K562 (cell line): ENCODE data around the gene PLA2G3. TPM values are rescaled to one million over a fixed set of nuclear protein-coding genes. Genes with fewer than 3 reads are reported as not detected.

Experiments
- ATAC-seq: fragments of 200-7000 bp; cut with Tn5 transposase; 3 replicates; pipeline ENCODE4 v1.9.1; 2020; ENCODE audit warnings: moderate library complexity
- BruUV-seq: library from RNA; stranded (reverse); fragments of 400-500 nt; replicated peaks from 2 replicates; lab custom pipeline; 2021; lab: Mats Ljungman, UMichigan
- CTCF ChIA-PET: fragments of 300-600 bp; formaldehyde crosslinking; extraction: SDS; loops from one replicate; lab custom pipeline; 2021; ENCODE audit warnings: low intra/inter-chr PET ratio; lab: Yijun Ruan, JAX
- POLR2A ChIA-PET: fragments of 300-600, 350-650 bp; sonication (Branson Sonifier 250); formaldehyde crosslinking; extraction: SDS; loops from one replicate; lab custom pipeline; 2021; ENCODE audit warnings: antibody characterized with exemption, inconsistent platforms; lab: Yijun Ruan, JAX
- DNase-seq, 4 experiments: peaks; one replicate each; pipeline versions ENCODE4 v3.0.0 to v3.0.0-alpha.2; 2011 to 2018; ENCODE audit warnings: low spot score in 3 of 4, mixed read lengths in 3 of 4; ENCODE audit errors: extremely low read depth in 1 of 4
- FAIRE-seq: peaks from 2 replicates; lab custom pipeline; 2011; peaks lifted over from hg19 to GRCh38; lab: Jason Lieb, UNC
- H2AFZ ChIP-seq: 2 replicates; pipeline ENCODE4 v1.6.0; 2011; ENCODE audit warnings: low read depth, low read length, control low read depth, inconsistent platforms
- H3K27ac ChIP-seq: fragments of 200-600 bp; 3 replicates; pipeline ENCODE4 v1.8.0; 2011; ENCODE audit warnings: low read depth, mild to moderate bottlenecking, control low read depth, inconsistent platforms, low read length, moderate library complexity, mixed read lengths; ENCODE audit errors: extremely low read depth
- H3K27me3 ChIP-seq, 2 experiments: fragments of 300-600 bp in 1 of 2; 2 replicates in 1 of 2; 3 replicates in 1 of 2; pipeline versions ENCODE4 v1.6.0 to v1.8.0; 2011; ENCODE audit warnings: inconsistent platforms in 2 of 2, low read length in 2 of 2, mild to moderate bottlenecking in 1 of 2, mixed read lengths in 1 of 2, moderate library complexity in 1 of 2; ENCODE audit not compliant: control insufficient read depth in 2 of 2, insufficient read depth in 2 of 2
- H3K36me3 ChIP-seq: fragments of 300-600 bp; 3 replicates; pipeline ENCODE4 v1.8.0; 2011; ENCODE audit warnings: mild to moderate bottlenecking, low read length, inconsistent platforms; ENCODE audit not compliant: control insufficient read depth, insufficient read depth
- H3K4me1 ChIP-seq, 2 experiments: fragments of 200-600 bp in 1 of 2; replicated peaks in 1 of 2; 2 replicates in 1 of 2; 3 replicates in 1 of 2; pipeline versions ENCODE4 v1.5.1 to v1.8.0; 2011; ENCODE audit warnings: inconsistent platforms in 2 of 2, low read length in 2 of 2, mild to moderate bottlenecking in 1 of 2, mixed read lengths in 1 of 2, moderate library complexity in 1 of 2; ENCODE audit not compliant: control insufficient read depth in 2 of 2, insufficient read depth in 2 of 2
- H3K4me2 ChIP-seq: 2 replicates; pipeline ENCODE4 v1.6.1; 2011; ENCODE audit warnings: low read length, control low read depth, inconsistent platforms, mixed read lengths; ENCODE audit not compliant: insufficient read depth
- H3K4me3 ChIP-seq: fragments of 200-600 bp; sonication (generic), shearing (Covaris generic); 2 replicates; pipeline ENCODE4 v1.5.1; 2016; ENCODE audit warnings: control low read depth, inconsistent platforms
- H3K79me2 ChIP-seq: fragments of 200-600 bp; 3 replicates; pipeline ENCODE4 v1.8.0; 2011; ENCODE audit warnings: low read length, inconsistent platforms; ENCODE audit not compliant: control insufficient read depth, insufficient read depth
- H3K9ac ChIP-seq, 2 experiments: 2 replicates each; pipeline versions ENCODE4 v1.6.0 to v1.6.1; 2011; ENCODE audit warnings: low read depth in 2 of 2, low read length in 2 of 2, control low read depth in 1 of 2, inconsistent platforms in 1 of 2, mild to moderate bottlenecking in 1 of 2, mixed read lengths in 1 of 2; ENCODE audit not compliant: insufficient read depth in 1 of 2
- H3K9me1 ChIP-seq: one replicate; pipeline ENCODE4 v1.6.0; 2011; ENCODE audit warnings: inconsistent platforms, mild to moderate bottlenecking, low read length, moderate library complexity; ENCODE audit not compliant: control insufficient read depth, insufficient read depth
- H3K9me3 ChIP-seq: replicated peaks from 2 replicates; pipeline ENCODE4 v1.5.1; 2011; ENCODE audit warnings: low read depth, low read length, inconsistent platforms; ENCODE audit not compliant: control insufficient read depth, insufficient read depth
- H4K20me1 ChIP-seq: replicated peaks from 2 replicates; pipeline ENCODE4 v1.6.1; 2011; ENCODE audit warnings: low read length, inconsistent platforms, mixed read lengths; ENCODE audit not compliant: control insufficient read depth, insufficient read depth
- CC2D1A ChIP-seq: fragments of 450-650 bp; IDR thresholded peaks from 2 replicates; pipeline ENCODE4 v1.6.1; 2017; ENCODE audit warnings: mild to moderate bottlenecking
- KAT8 ChIP-seq: fragments of 450-650 bp; IDR thresholded peaks from 2 replicates; pipeline ENCODE4 v1.6.1; 2016; ENCODE audit warnings: low read depth, mild to moderate bottlenecking
- KLF16 ChIP-seq: IDR thresholded peaks from 2 replicates; pipeline ENCODE4 v1.6.1; 2016; ENCODE audit warnings: antibody characterized with exemption
- MXI1 ChIP-seq: IDR thresholded peaks from 2 replicates; pipeline ENCODE4 v1.6.1; 2011; ENCODE audit warnings: low read depth, mild to moderate bottlenecking, improper control_type of control experiment, low read length
- NCOA2 ChIP-seq, 2 experiments: fragments of 450-650 bp; IDR thresholded peaks; 2 replicates each; pipeline ENCODE4 v1.6.1; 2018; ENCODE audit warnings: mild to moderate bottlenecking in 2 of 2, moderate library complexity in 1 of 2; ENCODE audit not compliant: partially characterized antibody in 2 of 2
- RAD21 ChIP-seq, 2 experiments: fragments of 250-450 bp in 1 of 2; fragments of 450-650 bp in 1 of 2; sonication (Bioruptor Pico) in 1 of 2; formaldehyde crosslinking in 1 of 2; IDR thresholded peaks in 1 of 2; conservative IDR thresholded peaks in 1 of 2; 2 replicates each; pipeline versions ENCODE4 v1.4.0 to v1.8.0; 2020 to 2022; ENCODE audit warnings: mild to moderate bottlenecking in 2 of 2, moderate library complexity in 1 of 2
- THRAP3 ChIP-seq: fragments of 450-650 bp; IDR thresholded peaks from 2 replicates; pipeline ENCODE4 v1.6.1; 2016; ENCODE audit warnings: mild to moderate bottlenecking, inconsistent platforms, borderline replicate concordance
- XRCC5 ChIP-seq: fragments of 200-400 bp; formaldehyde crosslinking; IDR thresholded peaks from 2 replicates; pipeline ENCODE4 v1.6.1; 2017; ENCODE audit warnings: low read depth, mild to moderate bottlenecking, low read length
- ZBTB7A ChIP-seq: IDR thresholded peaks from 2 replicates; pipeline ENCODE4 v1.6.1; 2011; ENCODE audit warnings: low read depth, mild to moderate bottlenecking, low read length, moderate library complexity, borderline replicate concordance; ENCODE audit not compliant: control insufficient read depth
- ZNF165 ChIP-seq: fragments of 250-450 bp; sonication (Bioruptor Pico); IDR thresholded peaks from 2 replicates; pipeline ENCODE4 v1.4.0; 2020; ENCODE audit warnings: borderline replicate concordance
- WGBS: fragments of 100-300 bp; shearing (Covaris generic); methylation state at CpG from one replicate; pipeline ENCODE4 v1.1.6; 2016; ENCODE audit warnings: low coverage, mixed read lengths; ENCODE audit not compliant: insufficient coverage; ENCODE audit errors: missing lambda C conversion rate; 5-methylcytosine and 5-hydroxymethylcytosine counted together
- in situ Hi-C: fragments of 300-500 bp; cut with MboI; formaldehyde crosslinking; loops from 4 replicates; pipeline ENCODE4 v1.15.0; 2018; ENCODE audit warnings: inconsistent platforms, mixed read lengths
- intact Hi-C: fragments of 100-400 bp; cut with micrococcal nuclease; formaldehyde crosslinking; loops from 2 replicates; pipeline ENCODE4 v1.14.2; 2022
- polyA plus RNA-seq, 8 experiments: library from polyadenylated mRNA; depleted of rRNA in 4 of 8; stranded (reverse) in 5 of 8; unstranded in 3 of 8; fragments of >200 nt; fragmentation: Nextera tagmentation in 2 of 8; fragmentation: Illumina TruSeq in 1 of 8; extraction: Ambion mirVana in 2 of 8; extraction: Trizol in 1 of 8; gene quantifications; 2 replicates each; pipeline versions ENCODE4 v1.2.1 to v1.2.3, GENCODE V29; 2011 to 2014; ENCODE audit warnings: inconsistent platforms in 1 of 8, missing spikeins in 1 of 8
- total RNA-seq, 7 experiments: library from RNA; depleted of rRNA in 6 of 7; stranded (reverse); fragments of >200 nt in 6 of 7; fragmentation: Illumina TruSeq in 2 of 7; extraction: Trizol in 2 of 7; gene quantifications; 2 replicates each; pipeline versions ENCODE4 v1.2.1 to v1.2.3, GENCODE V29; 2011 to 2021; ENCODE audit warnings: low replicate concordance in 1 of 7
- TF ChIP-seq, protein P1 (sequence below): fragments of 450-650 bp; IDR thresholded peaks from 2 replicates; pipeline ENCODE4 v1.6.1; 2016
- TF ChIP-seq, protein P2 (sequence below): fragments of 250-450 bp; sonication (Bioruptor Pico); IDR thresholded peaks from 2 replicates; pipeline ENCODE4 v1.8.0; 2022; ENCODE audit warnings: moderate library complexity, mild to moderate bottlenecking, inconsistent platforms

PLA2G3 gene
- total and polyA plus RNA-seq, 9 of the 15 experiments (the other 6 are each of a cell fraction or from before 2014, with no cell fraction given): 0.18 to 1.4 (median 0.64) TPM

DNA sequence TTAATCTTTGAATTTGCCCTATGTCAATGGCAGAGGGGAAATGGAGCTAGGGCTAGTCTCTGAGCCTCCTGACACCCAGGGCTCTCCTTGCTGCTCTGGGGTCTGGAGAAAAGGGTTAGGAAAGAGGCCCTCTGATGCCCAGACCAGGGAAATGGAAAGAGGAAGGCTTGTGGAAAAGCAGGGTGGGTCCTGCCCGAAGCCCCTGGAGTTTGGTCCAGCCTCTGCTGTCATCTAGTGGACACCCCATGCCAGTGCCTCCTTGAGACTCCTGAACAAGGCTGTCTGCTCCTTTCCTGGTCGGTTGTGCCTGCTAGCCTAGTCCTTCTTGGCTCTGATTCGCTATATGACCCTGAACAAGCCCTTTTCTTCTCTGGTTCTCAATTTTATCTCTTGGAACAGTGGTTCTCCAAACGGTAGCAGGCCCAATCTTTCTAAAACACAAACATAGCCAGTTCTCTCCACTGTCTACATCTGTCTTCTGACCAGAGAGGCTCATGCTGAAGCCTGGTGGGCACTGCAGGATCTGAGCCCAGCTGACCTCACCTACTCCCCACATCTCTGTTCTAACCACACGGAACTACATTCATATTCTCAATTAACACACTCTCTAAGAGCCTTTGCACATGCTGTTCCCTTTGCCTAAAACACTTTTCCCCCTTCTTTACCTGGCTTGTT, 8.8 kb upstream of the PLA2G3 start:
- FAIRE-seq (peak; percentile 85), ATAC-seq (peak; percentile 98), DNase-seq (peak; percentile 48 to 76 (median 61))
- in situ Hi-C loops (no loop called here), intact Hi-C loops (loop anchor here (1.0 to 2.0 kb wide), 3 partner anchors 42 to 82 kb away; partner anchors contain the start of gene SELENOM)
- Histone ChIP-seq H3K9me1 (no peaks in the 10 kb centered on the region), H3K9me3 (no peaks in the 10 kb centered on the region), H3K27ac (no peak overlapping the region), H2AFZ (0 out of 2 replicates have a peak overlapping the region, but pooled peaks have one; percentile 49), H3K27me3 (no peaks in the 10 kb centered on the region), H4K20me1 (no peaks in the 10 kb centered on the region), H3K4me3 (no peak overlapping the region), H3K4me1 (no peaks in the 10 kb centered on the region), H3K36me3 (no peaks in the 10 kb centered on the region), H3K79me2 (no peaks in the 10 kb centered on the region), H3K9ac (no peak overlapping the region), H3K4me2 (no peak overlapping the region)
- no TSS peak for BruUV-seq
- POLR2A ChIA-PET: interaction anchor here (1.6 kb wide), 1 partner anchor 10 kb away, joined by 4 read pairs; no protein-coding TSS in a partner anchor
- WGBS: 0% methylated on average over 3 of the region's 5 CpGs
- CTCF ChIA-PET: interaction anchor here (0.6 to 1.7 kb wide), 7 partner anchors 41 to 386 kb away, joined by 3 to 18 read pairs (median 4); partner anchors contain the start of gene SELENOM
- TF ChIP-seq, protein P1, sequence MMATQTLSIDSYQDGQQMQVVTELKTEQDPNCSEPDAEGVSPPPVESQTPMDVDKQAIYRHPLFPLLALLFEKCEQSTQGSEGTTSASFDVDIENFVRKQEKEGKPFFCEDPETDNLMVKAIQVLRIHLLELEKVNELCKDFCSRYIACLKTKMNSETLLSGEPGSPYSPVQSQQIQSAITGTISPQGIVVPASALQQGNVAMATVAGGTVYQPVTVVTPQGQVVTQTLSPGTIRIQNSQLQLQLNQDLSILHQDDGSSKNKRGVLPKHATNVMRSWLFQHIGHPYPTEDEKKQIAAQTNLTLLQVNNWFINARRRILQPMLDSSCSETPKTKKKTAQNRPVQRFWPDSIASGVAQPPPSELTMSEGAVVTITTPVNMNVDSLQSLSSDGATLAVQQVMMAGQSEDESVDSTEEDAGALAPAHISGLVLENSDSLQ: no peak
- TF ChIP-seq ZNF165 (CRISPR knock-in tag) (no peak), MXI1 (no peak), KAT8 (no peak), NCOA2 (IDR thresholded peaks at IDR 0.05; ENCODE audit: partially characterized antibody in 2 of 2) (no peak), KLF16 (peak; percentile 50; the same call in 1 of the 2 replicates), RAD21 (CRISPR knock-in tag; conservative IDR thresholded peaks at IDR 0.05 in 1 of 2, IDR thresholded peaks at IDR 0.05 in 1 of 2) (peak; percentile 89 to 93), CC2D1A (peak; percentile 79), THRAP3 (no peak), ZBTB7A (0 out of 2 replicates have a peak, but pooled peaks have one; percentile 51), XRCC5 (no peak)
- TF ChIP-seq, protein P2, sequence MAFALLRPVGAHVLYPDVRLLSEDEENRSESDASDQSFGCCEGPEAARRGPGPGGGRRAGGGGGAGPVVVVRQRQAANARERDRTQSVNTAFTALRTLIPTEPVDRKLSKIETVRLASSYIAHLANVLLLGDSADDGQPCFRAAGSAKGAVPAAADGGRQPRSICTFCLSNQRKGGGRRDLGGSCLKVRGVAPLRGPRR (CRISPR knock-in tag): no peak
